Peyer's patch (tissue), 4 donors: ENCODE measurements around the gene ARMH1. TPM values are rescaled to one million over a fixed set of nuclear protein-coding genes. Genes with fewer than 3 reads are reported as not detected.

Experiments
- DNase-seq, 3 donors: peaks; one replicate each; pipeline ENCODE4 v3.0.0-alpha.2; 2017 to 2019
- H3K27ac ChIP-seq, 4 donors: fragments of 200-600 bp; sonication (generic); one replicate each; pipeline ENCODE4 v1.5.1; 2016 to 2019
- H3K27me3 ChIP-seq, 2 donors: fragments of 200-600 bp; sonication (generic); one replicate each; pipeline ENCODE4 v1.5.1; 2019
- H3K36me3 ChIP-seq, 3 donors: fragments of 200-600 bp; sonication (generic); one replicate each; pipeline ENCODE4 v1.5.1; 2016 to 2019
- H3K4me1 ChIP-seq, 4 donors: fragments of 200-600 bp; sonication (generic); one replicate each; pipeline ENCODE4 v1.5.1; 2016 to 2019
- H3K4me3 ChIP-seq, 4 donors: fragments of 200-600 bp; sonication (generic); 1 replicate in 3 of 4; 2 replicates in 1 of 4; pipeline ENCODE4 v1.5.1; 2016 to 2019; ENCODE audit warnings: mild to moderate bottlenecking in 1 of 4
- H3K9me3 ChIP-seq, 4 donors: fragments of 200-600 bp; sonication (generic); one replicate each; pipeline ENCODE4 v1.5.1; 2016 to 2019; ENCODE audit warnings: mild to moderate bottlenecking in 1 of 4
- CTCF ChIP-seq, 6 experiments: fragments of 450-650 bp in 4 of 6; fragments of 200-600 bp in 2 of 6; sonication (generic) in 1 of 6; IDR thresholded peaks; one replicate each; pipeline ENCODE4 v1.5.1; 2017 to 2019; ENCODE audit warnings: antibody characterized with exemption in 6 of 6, mild to moderate bottlenecking in 3 of 6, moderate library complexity in 1 of 6
- POLR2A ChIP-seq, 2 donors: fragments of 450-650 bp; IDR thresholded peaks; one replicate each; pipeline ENCODE4 v1.5.1; 2017; ENCODE audit warnings: antibody characterized with exemption in 2 of 2, mild to moderate bottlenecking in 2 of 2, moderate library complexity in 2 of 2
- total RNA-seq, 4 donors: library from RNA; depleted of rRNA; stranded (reverse); fragments of >200 nt; gene quantifications; one replicate each; pipeline ENCODE4 v1.1.0, GENCODE V29; 2016

The ARMH1 gene
- total RNA-seq, 4 donors from 2014 or later: 3.7 to 7.7 (median 4.8) TPM

GRCh38 chr1:44685218-44685617, 10.7 kb downstream of the ARMH1 start:
- Histone ChIP-seq H3K4me3 (no peak overlapping the region), H3K27ac (no peak overlapping the region), H3K9me3 (no peaks in the 10 kb centered on the region), H3K27me3 (no peaks in the 10 kb centered on the region), H3K4me1 (no peaks in the 10 kb centered on the region), H3K36me3 (no peaks in the 10 kb centered on the region)
- TF ChIP-seq POLR2A (IDR thresholded peaks at IDR 0.05) (no peak), CTCF (IDR thresholded peaks at IDR 0.05) (no peak)
- DNase-seq: peak in 1 of 3 donors; percentile 7

GRCh38 chr1:44685881-44686280, 11.4 kb downstream of the ARMH1 start:
- TF ChIP-seq POLR2A (IDR thresholded peaks at IDR 0.05) (no peak), CTCF (IDR thresholded peaks at IDR 0.05) (no peak)
- Histone ChIP-seq H3K36me3 (no peaks in the 10 kb centered on the region), H3K4me3 (no peak overlapping the region), H3K27me3 (no peaks in the 10 kb centered on the region), H3K9me3 (no peaks in the 10 kb centered on the region), H3K27ac (no peak overlapping the region), H3K4me1 (no peaks in the 10 kb centered on the region)
- DNase-seq: peak in 1 of 3 donors; percentile 3

- Histone ChIP-seq H3K27me3 (no peaks in the 10 kb centered on the region), H3K4me1 (no peaks in the 10 kb centered on the region), H3K4me3 (no peak overlapping the region), H3K36me3 (no peaks in the 10 kb centered on the region), H3K27ac (no peak overlapping the region), H3K9me3 (no peaks in the 10 kb centered on the region)
- TF ChIP-seq CTCF (IDR thresholded peaks at IDR 0.05): no peak
- TF ChIP-seq POLR2A (IDR thresholded peaks at IDR 0.05): no peak
- DNase-seq: peak in 1 of 3 donors; percentile 51
Measured at GRCh38 chr1:44688760-44689446, 14.4 kb downstream of the ARMH1 start.

- Histone ChIP-seq H3K9me3 (no peaks in the 10 kb centered on the region), H3K36me3 (no peaks in the 10 kb centered on the region), H3K4me3 (no peak overlapping the region), H3K4me1 (no peaks in the 10 kb centered on the region), H3K27ac (no peak overlapping the region), H3K27me3 (no peaks in the 10 kb centered on the region)
- no peak for DNase-seq
- TF ChIP-seq POLR2A (IDR thresholded peaks at IDR 0.05): no peak
- no peak for TF ChIP-seq CTCF (IDR thresholded peaks at IDR 0.05)
Measured at GRCh38 chr1:44689447-44689765, 14.9 kb downstream of the ARMH1 start.

GRCh38 chr1:44693159-44693558, 18.6 kb downstream of the ARMH1 start:
- DNase-seq: no peak
- Histone ChIP-seq H3K4me1 (peaks cover 0 to 10% (median 5%) of the 10 kb centered on the region in 4 donors), H3K4me3 (no peak overlapping the region), H3K27ac (no peak overlapping the region), H3K27me3 (no peaks in the 10 kb centered on the region), H3K36me3 (no peaks in the 10 kb centered on the region), H3K9me3 (no peaks in the 10 kb centered on the region)
- TF ChIP-seq POLR2A (IDR thresholded peaks at IDR 0.05) (no peak), CTCF (IDR thresholded peaks at IDR 0.05) (no peak)

GRCh38 chr1:44693900-44694299, 19.4 kb downstream of the ARMH1 start:
- H3K27me3 ChIP-seq: no peaks in the 10 kb centered on the region

More at GRCh38 chr1:44693900-44694299, 19.4 kb downstream of the ARMH1 start:
- no peaks in the 10 kb centered on the region for H3K36me3 ChIP-seq
- H3K4me1 ChIP-seq: peaks cover 0 to 10% (median 5%) of the 10 kb centered on the region in 4 donors
- no peaks in the 10 kb centered on the region for H3K9me3 ChIP-seq
- DNase-seq: no peak
- H3K4me3 ChIP-seq: no peak overlapping the region
- no peak overlapping the region for H3K27ac ChIP-seq
- TF ChIP-seq POLR2A (IDR thresholded peaks at IDR 0.05): no peak
- TF ChIP-seq CTCF (IDR thresholded peaks at IDR 0.05): no peak
